GM21423 (cell line): ENCODE results near the gene KCNE4.

ENCODE experiments used
- ATAC-seq: cut with Tn5 transposase; IDR thresholded peaks from one replicate; pipeline ENCODE4 v1.9.1; 2021; ENCODE audit warnings: mild to moderate bottlenecking, moderate library complexity; ENCODE audit not compliant: unreplicated experiment

KCNE4 gene

GRCh38 chr2:223040527-223040926 lies 11.5 kb upstream of the KCNE4 start:
- no peak for ATAC-seq

- ATAC-seq = no peak
Observed at GRCh38 chr2:223041527-223042109, 10.4 kb upstream of the KCNE4 start.

GRCh38 chr2:223042284-223042683 lies 9.7 kb upstream of the KCNE4 start:
- ATAC-seq = no peak

GRCh38 chr2:223042704-223043118 lies 9.3 kb upstream of the KCNE4 start:
- ATAC-seq = no peak

- ATAC-seq = no peak
Observed at GRCh38 chr2:223043164-223043941, 8.6 kb upstream of the KCNE4 start.

GRCh38 chr2:223044092-223044836 lies 7.7 kb upstream of the KCNE4 start:
- ATAC-seq = no peak

GRCh38 chr2:223044916-223045700 lies 6.9 kb upstream of the KCNE4 start:
- ATAC-seq = no peak

GRCh38 chr2:223046470-223047040 lies 5.4 kb upstream of the KCNE4 start:
- ATAC-seq = no peak

GRCh38 chr2:223047260-223047761 lies 4.7 kb upstream of the KCNE4 start:
- no peak for ATAC-seq

- no peak for ATAC-seq
Observed at GRCh38 chr2:223048519-223048918, 3.5 kb upstream of the KCNE4 start.

GRCh38 chr2:223049356-223049755 lies 2.6 kb upstream of the KCNE4 start:
- ATAC-seq = no peak

- ATAC-seq = no peak
Observed at GRCh38 chr2:223050188-223050587, 1.8 kb upstream of the KCNE4 start.

- no peak for ATAC-seq
Observed at GRCh38 chr2:223050900-223051504, 988 bp upstream of the KCNE4 start.

- no peak for ATAC-seq
Observed at GRCh38 chr2:223052548-223053483, 826 bp downstream of the KCNE4 start.

- ATAC-seq = no peak
Observed at GRCh38 chr2:223053484-223054192, 1.6 kb downstream of the KCNE4 start.

GRCh38 chr2:223054193-223054781 lies 2.3 kb downstream of the KCNE4 start:
- no peak for ATAC-seq

- ATAC-seq = no peak
Observed at GRCh38 chr2:223055140-223055539, 3.1 kb downstream of the KCNE4 start.

GRCh38 chr2:223055836-223056235 lies 3.8 kb downstream of the KCNE4 start:
- no peak for ATAC-seq
